ENCODE measurements around the gene S100A8.

S100A8 gene

GRCh38 chr1:153340356-153340755 lies 50.5 kb downstream of the S100A8 start:
- intact Hi-C loops (cut with DNase I): no loop called here

More at GRCh38 chr1:153340356-153340755, 50.5 kb downstream of the S100A8 start:
- no peak for DNase-seq
